ENCODE data around the gene IGHMBP2.

DNA sequence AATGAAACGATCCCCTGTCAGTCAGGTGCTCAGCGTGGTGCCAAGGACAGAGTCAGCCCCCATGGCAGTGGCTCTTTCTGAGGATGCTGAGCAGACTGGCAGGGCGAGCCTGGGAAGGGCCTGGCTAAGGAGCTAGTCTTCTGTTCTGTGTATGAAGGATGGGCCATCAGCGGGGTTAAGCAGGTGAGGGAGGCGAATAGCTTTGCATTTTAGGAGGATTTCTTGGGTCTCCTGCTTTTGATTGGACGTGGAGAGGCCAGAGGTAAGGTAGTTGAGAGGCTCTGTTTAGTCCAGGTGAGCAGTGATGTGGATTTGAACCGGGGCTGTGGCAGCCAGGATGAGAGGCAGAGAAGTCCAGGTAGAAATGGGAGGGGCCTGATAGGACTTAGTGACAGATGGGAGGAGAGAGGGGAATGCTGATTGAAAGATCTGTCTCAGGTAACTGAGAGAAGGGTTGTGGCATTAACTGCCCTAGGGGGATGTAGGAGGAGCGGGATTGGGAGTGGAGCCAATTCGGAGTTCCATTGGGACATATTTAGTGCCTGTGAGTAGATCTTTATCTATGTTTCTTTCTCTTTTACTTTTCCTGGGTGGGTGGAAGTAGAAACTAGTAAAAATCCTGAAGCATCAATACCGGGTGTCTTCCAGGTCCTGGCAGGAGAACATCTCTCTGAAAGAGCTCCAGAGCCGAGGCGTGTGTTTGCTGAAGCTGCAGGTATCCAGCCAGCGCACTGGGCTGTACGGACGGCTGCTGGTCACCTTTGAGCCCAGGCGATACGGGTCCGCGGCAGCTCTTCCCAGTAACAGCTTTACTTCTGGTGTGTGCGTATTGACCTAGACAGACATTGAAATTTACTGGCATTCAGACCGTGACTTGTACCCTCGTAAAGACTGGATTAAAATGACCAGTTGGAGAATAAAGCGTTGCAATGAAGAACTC lies 2.0 kb downstream of the IGHMBP2 start:
- TF ChIP-seq, protein P1, sequence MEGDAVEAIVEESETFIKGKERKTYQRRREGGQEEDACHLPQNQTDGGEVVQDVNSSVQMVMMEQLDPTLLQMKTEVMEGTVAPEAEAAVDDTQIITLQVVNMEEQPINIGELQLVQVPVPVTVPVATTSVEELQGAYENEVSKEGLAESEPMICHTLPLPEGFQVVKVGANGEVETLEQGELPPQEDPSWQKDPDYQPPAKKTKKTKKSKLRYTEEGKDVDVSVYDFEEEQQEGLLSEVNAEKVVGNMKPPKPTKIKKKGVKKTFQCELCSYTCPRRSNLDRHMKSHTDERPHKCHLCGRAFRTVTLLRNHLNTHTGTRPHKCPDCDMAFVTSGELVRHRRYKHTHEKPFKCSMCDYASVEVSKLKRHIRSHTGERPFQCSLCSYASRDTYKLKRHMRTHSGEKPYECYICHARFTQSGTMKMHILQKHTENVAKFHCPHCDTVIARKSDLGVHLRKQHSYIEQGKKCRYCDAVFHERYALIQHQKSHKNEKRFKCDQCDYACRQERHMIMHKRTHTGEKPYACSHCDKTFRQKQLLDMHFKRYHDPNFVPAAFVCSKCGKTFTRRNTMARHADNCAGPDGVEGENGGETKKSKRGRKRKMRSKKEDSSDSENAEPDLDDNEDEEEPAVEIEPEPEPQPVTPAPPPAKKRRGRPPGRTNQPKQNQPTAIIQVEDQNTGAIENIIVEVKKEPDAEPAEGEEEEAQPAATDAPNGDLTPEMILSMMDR (IDR thresholded peaks at IDR 0.05; ENCODE audit: borderline replicate concordance, extremely low read depth, low read length, poor library complexity, severe bottlenecking), result no peak
- no peak for TF ChIP-seq EZH2 (IDR thresholded peaks at IDR 0.05; ENCODE audit: borderline replicate concordance, low read depth, low read length, severe bottlenecking)

Measured in DND-41 (cell line).